ENCODE data around the gene C20orf204.

The C20orf204 gene

DNA sequence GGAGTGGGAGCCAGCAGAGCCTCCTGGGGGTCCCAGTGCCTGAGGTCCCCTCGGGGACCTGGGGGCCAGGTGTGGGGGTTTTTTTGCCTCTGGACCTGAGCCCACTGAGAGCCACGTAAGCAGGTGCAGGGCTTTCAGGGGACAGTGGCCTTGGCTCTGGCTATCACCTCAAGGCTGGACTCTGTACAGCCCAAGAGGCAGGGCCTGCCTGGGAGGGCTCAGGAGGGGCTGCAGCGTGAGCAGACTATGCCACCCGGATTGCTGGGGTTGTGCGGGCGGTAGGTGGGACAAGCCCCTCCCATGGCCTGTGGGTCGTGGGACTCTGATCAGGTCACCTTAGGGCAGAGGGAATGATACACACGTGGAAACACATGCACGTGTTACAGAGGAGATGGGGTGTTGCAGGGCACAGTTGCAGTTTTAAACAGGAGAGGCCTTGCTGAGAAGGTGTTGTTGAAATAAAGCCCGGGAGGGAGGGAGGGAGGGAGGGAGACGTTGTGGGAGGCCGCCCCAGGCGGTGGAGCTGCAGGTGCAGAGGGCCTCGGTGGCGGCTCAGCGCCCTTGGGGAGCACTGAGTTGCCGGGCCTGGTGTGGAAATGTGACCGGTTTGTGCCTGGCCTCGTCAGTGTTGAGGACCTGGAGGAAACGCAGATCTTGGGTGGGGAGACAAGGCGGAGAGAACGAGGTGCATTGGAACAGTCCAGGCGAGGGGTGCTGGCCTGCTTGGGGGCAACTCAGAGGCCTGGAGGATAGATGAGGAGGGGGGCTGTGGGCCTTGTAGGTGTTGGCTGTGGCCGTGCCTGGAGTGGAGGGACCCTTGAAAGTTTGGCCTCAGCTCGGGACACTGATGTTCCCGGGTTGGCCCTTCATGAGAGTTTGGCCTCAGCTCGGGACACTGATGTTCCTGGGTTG, 29.3 kb downstream of the C20orf204 start:
- H3K4me2 ChIP-seq = peak overlapping the region; percentile 94

DNA sequence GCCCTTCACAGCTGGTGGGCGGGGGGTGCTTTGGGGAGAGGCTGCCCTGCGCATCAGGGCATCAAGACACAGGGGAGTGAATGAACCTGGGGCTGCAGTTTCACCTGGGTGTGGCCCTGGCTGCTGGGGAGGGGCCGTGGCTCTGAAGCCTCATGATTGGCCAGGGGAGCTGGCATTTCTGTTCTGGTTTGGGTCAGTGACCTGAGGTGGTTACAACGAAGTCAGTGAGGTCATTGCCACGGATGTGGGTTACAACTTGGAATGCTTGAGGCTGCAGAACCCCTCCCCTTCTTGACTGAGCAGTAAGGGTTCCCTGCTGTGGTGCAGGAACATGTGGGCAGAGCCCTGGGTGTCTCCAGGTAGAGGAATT, 30.0 kb downstream of the C20orf204 start:
- Histone ChIP-seq H3K79me2 (ENCODE audit: insufficient read depth, low read depth) (peaks cover 13% of the 10 kb centered on the region; the same call in 1 of the 2 replicates), H3K4me2 (peak overlapping the region; percentile 94), H3K9ac (peak overlapping the region; percentile 54; the same call in 1 of the 2 replicates), H2AFZ (ENCODE audit: low read depth) (no peak overlapping the region), H4K20me1 (ENCODE audit: insufficient read depth) (no peaks in the 10 kb centered on the region), H3K4me3 (IDR thresholded peaks at IDR 0.05; ENCODE audit: insufficient read depth, low read depth, low read length) (no peak overlapping the region), H3K27me3 (ENCODE audit: insufficient read depth, low read depth) (no peaks in the 10 kb centered on the region), H3K36me3 (ENCODE audit: insufficient read depth) (no peaks in the 10 kb centered on the region), H3K27ac (peak overlapping the region; percentile 95), H3K4me1 (ENCODE audit: low read depth, poor library complexity, severe bottlenecking) (peaks cover 45% of the 10 kb centered on the region)
- TF ChIP-seq CTCF (conservative IDR thresholded peaks at IDR 0.05; ENCODE audit: low read depth, low read length) = no peak

More for the DNA sequence above, 29.3 kb downstream of the C20orf204 start:
- H2AFZ ChIP-seq (ENCODE audit: low read depth) = peak overlapping the region; percentile 10; the same call in 1 of the 2 replicates
- peaks cover 13% of the 10 kb centered on the region; the same call in 1 of the 2 replicates for H3K79me2 ChIP-seq (ENCODE audit: insufficient read depth, low read depth)
- peaks cover 45% of the 10 kb centered on the region for H3K4me1 ChIP-seq (ENCODE audit: low read depth, poor library complexity, severe bottlenecking)
- peak overlapping the region; percentile 95 for H3K27ac ChIP-seq
- no peak overlapping the region for H3K4me3 ChIP-seq (IDR thresholded peaks at IDR 0.05; ENCODE audit: insufficient read depth, low read depth, low read length)
- H4K20me1 ChIP-seq (ENCODE audit: insufficient read depth) = no peaks in the 10 kb centered on the region
- TF ChIP-seq CTCF (conservative IDR thresholded peaks at IDR 0.05; ENCODE audit: low read depth, low read length) = no peak
- H3K36me3 ChIP-seq (ENCODE audit: insufficient read depth) = no peaks in the 10 kb centered on the region
- peak overlapping the region; percentile 54; the same call in 1 of the 2 replicates for H3K9ac ChIP-seq
- peaks cover under 1% of the 10 kb centered on the region; the same call in 1 of the 2 replicates for H3K27me3 ChIP-seq (ENCODE audit: insufficient read depth, low read depth)

GRCh38 chr20:64067005-64067632, 31.1 kb downstream of the C20orf204 start:
- Histone ChIP-seq H3K4me2 (peak overlapping the region; percentile 94), H3K36me3 (ENCODE audit: insufficient read depth) (no peaks in the 10 kb centered on the region)

More at GRCh38 chr20:64067005-64067632, 31.1 kb downstream of the C20orf204 start:
- Histone ChIP-seq H3K9ac (no peak overlapping the region; the same call in 1 of the 2 replicates), H3K27ac (peak overlapping the region; percentile 95; the same call in 1 of the 2 replicates), H3K79me2 (ENCODE audit: insufficient read depth, low read depth) (peaks cover 13% of the 10 kb centered on the region; the same call in 1 of the 2 replicates), H4K20me1 (ENCODE audit: insufficient read depth) (no peaks in the 10 kb centered on the region), H3K4me1 (ENCODE audit: low read depth, poor library complexity, severe bottlenecking) (peaks cover 44% of the 10 kb centered on the region), H3K4me3 (IDR thresholded peaks at IDR 0.05; ENCODE audit: insufficient read depth, low read depth, low read length) (no peak overlapping the region), H3K27me3 (ENCODE audit: insufficient read depth, low read depth) (no peaks in the 10 kb centered on the region), H2AFZ (ENCODE audit: low read depth) (no peak overlapping the region)
- TF ChIP-seq CTCF (conservative IDR thresholded peaks at IDR 0.05; ENCODE audit: low read depth, low read length) = no peak
